GM12878 (cell line): ENCODE measurements around the gene CRHR2. TPM values are rescaled to one million over a fixed set of nuclear protein-coding genes. Genes with fewer than 3 reads are reported as not detected.

Experiments used
- ATAC-seq: fragments of 200-7000 bp; cut with Tn5 transposase; 3 replicates; pipeline ENCODE4 v1.9.1; 2020; ENCODE audit warnings: mild to moderate bottlenecking, moderate library complexity
- BruUV-seq: library from RNA; stranded (reverse); fragments of 400-500 nt; replicated peaks from 2 replicates; lab custom pipeline; 2021; lab: Mats Ljungman, UMichigan
- CTCF ChIA-PET: fragments of 300-600 bp; sonication (Branson Sonifier 250); formaldehyde crosslinking; extraction: SDS; loops from one replicate; lab custom pipeline; 2021; ENCODE audit warnings: inconsistent platforms; lab: Yijun Ruan, JAX
- POLR2A ChIA-PET: fragments of 350-600 bp; formaldehyde crosslinking; extraction: SDS; loops from one replicate; lab custom pipeline; 2021; ENCODE audit warnings: inconsistent platforms; lab: Charles Lee
- RAD21 ChIA-PET: fragments of 300-600 bp; sonication (Branson Sonifier 250); formaldehyde crosslinking; loops from one replicate; lab custom pipeline; 2023; ENCODE audit warnings: antibody characterized with exemption; ENCODE audit not compliant: unreplicated experiment; lab: Charles Lee
- SMC1A ChIA-PET: fragments of 300-600 bp; sonication (Branson Sonifier 250); formaldehyde crosslinking; loops from one replicate; lab custom pipeline; 2023; ENCODE audit not compliant: unreplicated experiment, uncharacterized antibody; lab: Charles Lee
- DNase-seq: peaks from one replicate; pipeline ENCODE4 v3.0.0-alpha.2; 2011; ENCODE audit warnings: low read depth, low spot score
- FAIRE-seq: peaks from 3 replicates; lab custom pipeline; 2011; peaks lifted over from hg19 to GRCh38; lab: Jason Lieb, UNC
- H2AFZ ChIP-seq: 2 replicates; pipeline ENCODE4 v1.6.0; 2011; ENCODE audit warnings: low read depth, low read length, control low read depth; ENCODE audit not compliant: control insufficient read depth
- H3K27ac ChIP-seq: 2 replicates; pipeline ENCODE4 v1.5.1; 2011; ENCODE audit warnings: control low read depth; ENCODE audit not compliant: control insufficient read depth, insufficient read depth
- H3K27me3 ChIP-seq, 2 experiments: replicated peaks in 1 of 2; 2 replicates each; pipeline versions ENCODE4 v1.6.0 to v1.6.1; 2011; ENCODE audit warnings: low read length in 1 of 2; ENCODE audit not compliant: control insufficient read depth in 2 of 2, insufficient read depth in 2 of 2
- H3K36me3 ChIP-seq, 2 experiments: 2 replicates each; pipeline ENCODE4 v1.5.1; 2011; ENCODE audit warnings: low read length in 1 of 2; ENCODE audit not compliant: control insufficient read depth in 2 of 2, insufficient read depth in 2 of 2
- H3K4me1 ChIP-seq: 2 replicates; pipeline ENCODE4 v1.6.1; 2011; ENCODE audit warnings: mild to moderate bottlenecking, low read length, moderate library complexity, mixed read lengths; ENCODE audit not compliant: control insufficient read depth, insufficient read depth
- H3K4me2 ChIP-seq: 2 replicates; pipeline ENCODE4 v1.6.0; 2011; ENCODE audit warnings: control low read depth; ENCODE audit not compliant: control insufficient read depth, insufficient read depth
- H3K4me3 ChIP-seq: fragments of 200-600 bp; sonication (generic); 2 replicates; pipeline ENCODE4 v1.5.1; 2016
- H3K79me2 ChIP-seq: 2 replicates; pipeline ENCODE4 v1.6.0; 2011; ENCODE audit warnings: low read length; ENCODE audit not compliant: control insufficient read depth, insufficient read depth
- H3K9ac ChIP-seq: 2 replicates; pipeline ENCODE4 v1.8.0; 2011; ENCODE audit warnings: low read length, control low read depth, mixed read lengths; ENCODE audit not compliant: control insufficient read depth, insufficient read depth
- H3K9me3 ChIP-seq: replicated peaks from 3 replicates; pipeline ENCODE4 v1.5.1; 2011; ENCODE audit warnings: mild to moderate bottlenecking, low read length; ENCODE audit not compliant: control insufficient read depth, insufficient read depth
- H4K20me1 ChIP-seq: 2 replicates; pipeline ENCODE4 v1.6.0; 2011; ENCODE audit not compliant: control insufficient read depth, insufficient read depth
- BACH1 ChIP-seq: fragments of 450-650 bp; IDR thresholded peaks from 2 replicates; pipeline ENCODE4 v1.6.1; 2017; ENCODE audit warnings: mild to moderate bottlenecking, borderline replicate concordance
- BMI1 ChIP-seq: fragments of 450-650 bp; IDR thresholded peaks from 2 replicates; pipeline ENCODE4 v1.6.1; 2016; ENCODE audit warnings: mild to moderate bottlenecking, moderate library complexity, borderline replicate concordance
- CHD2 ChIP-seq: IDR thresholded peaks from 2 replicates; pipeline ENCODE4 v1.6.1; 2011; ENCODE audit warnings: low read depth, low read length, improper control_type of control experiment, borderline replicate concordance
- EGR1 ChIP-seq, 2 experiments: IDR thresholded peaks; 1 replicate in 1 of 2; 2 replicates in 1 of 2; pipeline ENCODE4 v1.6.1; 2011 to 2012; ENCODE audit warnings: low read depth in 2 of 2, low read length in 2 of 2, borderline replicate concordance in 1 of 2, mild to moderate bottlenecking in 1 of 2, moderate library complexity in 1 of 2
- RAD21 ChIP-seq: IDR thresholded peaks from 2 replicates; pipeline ENCODE4 v1.6.1; 2011; ENCODE audit warnings: mild to moderate bottlenecking, low read depth, low read length, moderate library complexity; ENCODE audit not compliant: insufficient read depth
- STAT3 ChIP-seq: IDR thresholded peaks from 2 replicates; pipeline ENCODE4 v1.6.1; 2011; ENCODE audit warnings: low read depth, low read length, improper control_type of control experiment
- USF1 ChIP-seq: IDR thresholded peaks from 2 replicates; pipeline ENCODE4 v1.6.1; 2011; ENCODE audit warnings: borderline replicate concordance, low read depth, mild to moderate bottlenecking, moderate library complexity, mixed read lengths, low read length; ENCODE audit not compliant: insufficient read depth; ENCODE audit errors: extremely low read length
- WRNIP1 ChIP-seq: IDR thresholded peaks from 2 replicates; pipeline ENCODE4 v1.6.1; 2011; ENCODE audit warnings: low read depth, low read length, improper control_type of control experiment, borderline replicate concordance
- ZNF217 ChIP-seq: fragments of 450-650 bp; IDR thresholded peaks from 2 replicates; pipeline ENCODE4 v1.6.1; 2017; ENCODE audit warnings: antibody characterized with exemption, mild to moderate bottlenecking
- WGBS: methylation state at CpG from one replicate; pipeline ENCODE4 v1.1.6; 2016; ENCODE audit warnings: low lambda C conversion rate; ENCODE audit not compliant: insufficient replicate concordance, insufficient coverage; ENCODE audit errors: missing lambda C conversion rate; 5-methylcytosine and 5-hydroxymethylcytosine counted together
- in situ Hi-C: fragments of 300-500 bp; cut with MboI; formaldehyde crosslinking; loops from 9 replicates; pipeline ENCODE4 v1.14.3; 2018; ENCODE audit warnings: mixed read lengths
- intact Hi-C: fragments of 100-400 bp; cut with micrococcal nuclease; formaldehyde crosslinking; loops from one replicate; pipeline ENCODE4 v1.14.2; 2022; ENCODE audit not compliant: unreplicated experiment
- polyA plus RNA-seq, 11 experiments: library from polyadenylated mRNA; depleted of rRNA in 4 of 11; unstranded in 6 of 11; stranded (reverse) in 5 of 11; fragments of >200 nt; fragmentation: Nextera tagmentation in 4 of 11; fragmentation: Illumina TruSeq in 1 of 11; extraction: Ambion mirVana in 4 of 11; extraction: Trizol in 1 of 11; gene quantifications; 1 replicate in 1 of 11; 2 replicates in 10 of 11; pipeline versions ENCODE4 v1.2.1 to v1.2.3, GENCODE V29; 2011 to 2016; ENCODE audit warnings: inconsistent platforms in 2 of 11, missing spikeins in 2 of 11, low read depth in 1 of 11
- total RNA-seq, 4 experiments: library from RNA; depleted of rRNA in 3 of 4; stranded (reverse); fragments of >200 nt in 3 of 4; fragmentation: Illumina TruSeq in 1 of 4; extraction: Trizol in 1 of 4; gene quantifications; 2 replicates each; pipeline versions ENCODE4 v1.2.1 to v1.2.3, GENCODE V29; 2013 to 2021
- TF ChIP-seq, protein P1 (sequence below): fragments of 450-650 bp; formaldehyde crosslinking; IDR thresholded peaks from 2 replicates; pipeline ENCODE4 v1.4.0; 2020; ENCODE audit warnings: mild to moderate bottlenecking, moderate library complexity

CRHR2 gene
- total and polyA plus RNA-seq, 10 of the 15 experiments (the other 5 are each of a cell fraction or from before 2014, with no cell fraction given): not detected

DNA sequence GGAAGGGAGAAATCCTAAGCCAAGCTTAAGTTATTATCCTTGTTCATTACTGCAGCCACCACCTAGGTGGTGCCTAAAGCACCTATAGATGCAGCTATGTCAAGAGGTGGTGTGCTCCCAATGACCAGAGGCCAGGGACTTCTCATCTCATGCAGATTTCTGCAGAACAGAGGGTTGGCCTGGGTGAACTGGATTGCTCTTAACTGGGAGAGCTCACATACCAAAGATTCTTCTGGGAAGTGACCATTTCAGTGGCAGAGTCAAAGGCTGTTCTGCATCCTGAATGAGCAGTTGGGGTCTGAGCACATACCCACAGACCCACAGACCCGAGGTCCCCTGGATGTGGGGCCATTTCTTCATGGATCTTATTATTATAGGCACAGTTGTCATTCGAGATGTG lies 2.1 kb upstream of the CRHR2 start:
- H3K9me3 ChIP-seq: no peaks in the 10 kb centered on the region
- no peaks in the 10 kb centered on the region for H3K4me1 ChIP-seq
- FAIRE-seq (no peak), ATAC-seq (no peak), DNase-seq (no peak)
- 0% methylated on average over 2 of the region's 2 CpGs for WGBS
- H2AFZ ChIP-seq: no peak overlapping the region
- intact Hi-C loops (no loop called here), in situ Hi-C loops (no loop called here)
- no peaks in the 10 kb centered on the region for H3K36me3 ChIP-seq
- no peaks in the 10 kb centered on the region for H4K20me1 ChIP-seq
- TF ChIP-seq BMI1 (no peak), EGR1 (IDR thresholded peaks at IDR 0.05; ENCODE audit: borderline replicate concordance in 1 of 2, low read depth in 2 of 2, low read length in 2 of 2) (no peak), ZNF217 (no peak), WRNIP1 (no peak), STAT3 (no peak), USF1 (no peak), BACH1 (no peak), CHD2 (no peak), RAD21 (no peak)
- TF ChIP-seq, protein P1, sequence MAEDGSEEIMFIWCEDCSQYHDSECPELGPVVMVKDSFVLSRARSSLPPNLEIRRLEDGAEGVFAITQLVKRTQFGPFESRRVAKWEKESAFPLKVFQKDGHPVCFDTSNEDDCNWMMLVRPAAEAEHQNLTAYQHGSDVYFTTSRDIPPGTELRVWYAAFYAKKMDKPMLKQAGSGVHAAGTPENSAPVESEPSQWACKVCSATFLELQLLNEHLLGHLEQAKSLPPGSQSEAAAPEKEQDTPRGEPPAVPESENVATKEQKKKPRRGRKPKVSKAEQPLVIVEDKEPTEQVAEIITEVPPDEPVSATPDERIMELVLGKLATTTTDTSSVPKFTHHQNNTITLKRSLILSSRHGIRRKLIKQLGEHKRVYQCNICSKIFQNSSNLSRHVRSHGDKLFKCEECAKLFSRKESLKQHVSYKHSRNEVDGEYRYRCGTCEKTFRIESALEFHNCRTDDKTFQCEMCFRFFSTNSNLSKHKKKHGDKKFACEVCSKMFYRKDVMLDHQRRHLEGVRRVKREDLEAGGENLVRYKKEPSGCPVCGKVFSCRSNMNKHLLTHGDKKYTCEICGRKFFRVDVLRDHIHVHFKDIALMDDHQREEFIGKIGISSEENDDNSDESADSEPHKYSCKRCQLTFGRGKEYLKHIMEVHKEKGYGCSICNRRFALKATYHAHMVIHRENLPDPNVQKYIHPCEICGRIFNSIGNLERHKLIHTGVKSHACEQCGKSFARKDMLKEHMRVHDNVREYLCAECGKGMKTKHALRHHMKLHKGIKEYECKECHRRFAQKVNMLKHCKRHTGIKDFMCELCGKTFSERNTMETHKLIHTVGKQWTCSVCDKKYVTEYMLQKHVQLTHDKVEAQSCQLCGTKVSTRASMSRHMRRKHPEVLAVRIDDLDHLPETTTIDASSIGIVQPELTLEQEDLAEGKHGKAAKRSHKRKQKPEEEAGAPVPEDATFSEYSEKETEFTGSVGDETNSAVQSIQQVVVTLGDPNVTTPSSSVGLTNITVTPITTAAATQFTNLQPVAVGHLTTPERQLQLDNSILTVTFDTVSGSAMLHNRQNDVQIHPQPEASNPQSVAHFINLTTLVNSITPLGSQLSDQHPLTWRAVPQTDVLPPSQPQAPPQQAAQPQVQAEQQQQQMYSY: no peak
- BruUV-seq: no TSS peak
- ChIA-PET POLR2A (no interaction called here), SMC1A (interaction anchor here (1.0 kb wide), 1 partner anchor 16 kb away, joined by 3 read pairs; no protein-coding TSS in a partner anchor), CTCF (no interaction called here), RAD21 (no interaction called here)
- H3K4me2 ChIP-seq: no peak overlapping the region
- no peaks in the 10 kb centered on the region for H3K79me2 ChIP-seq
- H3K9ac ChIP-seq: no peak overlapping the region
- H3K4me3 ChIP-seq: no peak overlapping the region
- no peak overlapping the region for H3K27ac ChIP-seq
- peaks cover 10 to 24% of the 10 kb centered on the region in 2 experiments for H3K27me3 ChIP-seq
